B cell (primary cell): Measurements from ENCODE around the gene USP36. TPM values are rescaled to one million over a fixed set of nuclear protein-coding genes. Genes with fewer than 3 reads are reported as not detected.

Experiments
- ATAC-seq: fragments of 200-7000 bp; cut with Tn5 transposase; one replicate; pipeline ENCODE4 v1.10.0; 2021; ENCODE audit warnings: low read depth, mild to moderate bottlenecking, moderate number of reproducible peaks, moderate library complexity
- CTCF ChIA-PET: fragments of 350-600 bp; sonication (Branson Sonifier 250); formaldehyde crosslinking; loops from one replicate; lab custom pipeline; 2021; ENCODE audit warnings: antibody characterized with exemption, inconsistent platforms; lab: Charles Lee
- POLR2A ChIA-PET: fragments of 350-600 bp; sonication (Branson Sonifier 250); formaldehyde crosslinking; loops from one replicate; lab custom pipeline; 2021; ENCODE audit warnings: antibody characterized with exemption; lab: Charles Lee
- DNase-seq: peaks from one replicate; pipeline ENCODE4 v3.0.0; 2013
- H2AFZ ChIP-seq: 2 replicates; pipeline ENCODE4 v1.6.1; 2012; ENCODE audit warnings: mild to moderate bottlenecking, low read depth, low read length; ENCODE audit not compliant: insufficient read depth, poor library complexity, severe bottlenecking
- H3K27ac ChIP-seq, 2 donors: 1 replicate in 1 of 2; 2 replicates in 1 of 2; pipeline ENCODE4 v1.5.1; 2012 to 2013; ENCODE audit warnings: low read length in 2 of 2, mild to moderate bottlenecking in 2 of 2, moderate library complexity in 1 of 2
- H3K27me3 ChIP-seq, 4 experiments: fragments of 200-600 bp in 1 of 4; sonication (generic) in 1 of 4; replicated peaks in 1 of 4; 1 replicate in 2 of 4; 2 replicates in 2 of 4; pipeline versions ENCODE4 v1.6.1 to v1.7.0; 2013 to 2016; ENCODE audit warnings: low read length in 3 of 4, mild to moderate bottlenecking in 2 of 4, mixed read lengths in 1 of 4, moderate library complexity in 1 of 4; ENCODE audit not compliant: insufficient read depth in 4 of 4, control insufficient read depth in 3 of 4; ENCODE audit errors: control extremely low read depth in 1 of 4
- H3K36me3 ChIP-seq, 2 experiments: replicated peaks in 1 of 2; 1 replicate in 1 of 2; 2 replicates in 1 of 2; pipeline versions ENCODE4 v1.6.1 to v1.7.1; 2013; ENCODE audit warnings: low read length in 1 of 2; ENCODE audit not compliant: insufficient read depth in 2 of 2, control insufficient read depth in 1 of 2; ENCODE audit errors: control extremely low read depth in 1 of 2, extremely low read depth in 1 of 2
- H3K4me1 ChIP-seq, 2 donors: fragments of 200-600 bp in 1 of 2; sonication (generic) in 1 of 2; 1 replicate in 1 of 2; 2 replicates in 1 of 2; pipeline versions ENCODE4 v1.5.1 to v1.6.1; 2013 to 2017; ENCODE audit warnings: low read length in 2 of 2; ENCODE audit not compliant: control insufficient read depth in 2 of 2, insufficient read depth in 2 of 2
- H3K4me2 ChIP-seq: replicated peaks from 2 replicates; pipeline ENCODE3; 2012; ENCODE audit warnings: mild to moderate bottlenecking, low read depth, low read length; ENCODE audit not compliant: poor library complexity, severe bottlenecking
- H3K4me3 ChIP-seq, 5 experiments: fragments of 200-600 bp in 1 of 5; sonication (generic) in 1 of 5; 1 replicate in 3 of 5; 2 replicates in 2 of 5; pipeline versions ENCODE4 v1.5.1 to v1.7.0; 2011 to 2016; ENCODE audit warnings: low read length in 4 of 5, mild to moderate bottlenecking in 4 of 5, low read depth in 2 of 5, control low read depth in 1 of 5, moderate library complexity in 1 of 5; ENCODE audit not compliant: insufficient read depth in 1 of 5; ENCODE audit errors: control extremely low read depth in 1 of 5, extremely low read depth in 1 of 5
- H3K79me2 ChIP-seq: fragments of 200-600 bp; sonication (generic); one replicate; pipeline ENCODE4 v1.6.0; 2016; ENCODE audit warnings: low read length; ENCODE audit not compliant: control insufficient read depth, insufficient read depth
- H3K9ac ChIP-seq: fragments of 200-600 bp; sonication (generic); 2 replicates; pipeline ENCODE4 v1.6.1; 2017; ENCODE audit warnings: mild to moderate bottlenecking, low read length, moderate library complexity
- H3K9me3 ChIP-seq, 3 donors: one replicate each; pipeline versions ENCODE4 v1.6.1 to v1.7.1; 2013; ENCODE audit warnings: low read length in 2 of 3; ENCODE audit not compliant: control insufficient read depth in 2 of 3, insufficient read depth in 1 of 3; ENCODE audit errors: control extremely low read depth in 1 of 3
- H4K20me1 ChIP-seq: 2 replicates; pipeline ENCODE4 v1.6.0; 2012; ENCODE audit warnings: mild to moderate bottlenecking, low read length; ENCODE audit not compliant: insufficient read depth, control insufficient read depth, poor library complexity, severe bottlenecking
- H3K27ac Mint-ChIP-seq: one replicate; pipeline ENCODE4 v1.8.0; 2021; ENCODE audit warnings: mixed read lengths
- H3K27me3 Mint-ChIP-seq: one replicate; pipeline ENCODE4 v1.8.0; 2021; ENCODE audit warnings: mixed read lengths
- H3K4me1 Mint-ChIP-seq: one replicate; pipeline ENCODE4 v1.8.0; 2021; ENCODE audit warnings: mixed read lengths
- H3K4me3 Mint-ChIP-seq: one replicate; pipeline ENCODE4 v1.8.0; 2021; ENCODE audit warnings: mixed read lengths
- H3K9me3 Mint-ChIP-seq: one replicate; pipeline ENCODE4 v1.8.0; 2022; ENCODE audit warnings: mixed read lengths; ENCODE audit not compliant: insufficient read depth
- CTCF ChIP-seq: fragments of 200-600 bp; IDR thresholded peaks from one replicate; pipeline ENCODE4 v1.8.0; 2022; ENCODE audit warnings: antibody characterized with exemption, mild to moderate bottlenecking
- EZH2 ChIP-seq: IDR thresholded peaks from 2 replicates; pipeline ENCODE4 v1.6.1; 2012; ENCODE audit warnings: borderline replicate concordance, low read depth, mild to moderate bottlenecking, moderate library complexity, low read length; ENCODE audit not compliant: insufficient read depth, poor library complexity, severe bottlenecking
- WGBS: methylation state at CpG from one replicate; pipeline ENCODE4 v1.1.5; 2013; ENCODE audit warnings: missing lambda C conversion rate; ENCODE audit not compliant: insufficient coverage; 5-methylcytosine and 5-hydroxymethylcytosine counted together
- intact Hi-C: fragments of 100-400 bp; cut with micrococcal nuclease; formaldehyde crosslinking; loops from one replicate; pipeline ENCODE4 v1.10.0; 2022
- polyA plus RNA-seq: library from polyadenylated mRNA; depleted of rRNA; stranded (reverse); fragments of >200 nt; gene quantifications from 2 replicates; pipeline ENCODE4 v1.2.3, GENCODE V29; 2012
- total RNA-seq, 2 donors: library from RNA; stranded (reverse); fragments of 120-200 nt in 1 of 2; gene quantifications; 1 replicate in 1 of 2; 2 replicates in 1 of 2; pipeline versions ENCODE4 v1.2.3 to v1.2.4, GENCODE V29; 2013 to 2022

Gene USP36
- total and polyA plus RNA-seq, 2 donors (not counting 1 experiment from before 2014, with no cell fraction given) = 52.2 to 137 TPM

GRCh38 chr17:78761789-78762406, 78.7 kb downstream of the USP36 start:
- H3K27ac Mint-ChIP-seq = peak overlapping the region; percentile 81
- peaks cover 0 to 3% (median 0%) of the 10 kb centered on the region in 3 donors for H3K9me3 ChIP-seq
- H3K27ac ChIP-seq = peak overlapping the region in 1 of 2 donors; percentile 60
- H3K36me3 ChIP-seq = peaks cover 0 to 5% of the 10 kb centered on the region in 2 experiments
- no peak overlapping the region for H2AFZ ChIP-seq
- no peaks in the 10 kb centered on the region for H3K27me3 ChIP-seq
- H3K9me3 Mint-ChIP-seq = no peaks in the 10 kb centered on the region
- H3K4me2 ChIP-seq = no peak overlapping the region
- intact Hi-C loops = loop anchor here (1.0 kb wide), 1 partner anchor 13 kb away; no protein-coding TSS in a partner anchor
- DNase-seq (no peak), ATAC-seq (no peak)
- no CpG with 5 or more reads among the region's 5 CpGs for WGBS
- ChIA-PET POLR2A (interaction anchor here (0.5 kb wide), 1 partner anchor 56 kb away, joined by 3 read pairs; no protein-coding TSS in a partner anchor), CTCF (interaction anchor here (0.9 to 1.5 kb wide), 6 partner anchors 10 to 53 kb away, joined by 3 to 6 read pairs (median 4); no protein-coding TSS in a partner anchor)
- H3K4me3 ChIP-seq = no peak overlapping the region
- peaks cover 92% of the 10 kb centered on the region for H3K79me2 ChIP-seq
- no peaks in the 10 kb centered on the region for H3K27me3 Mint-ChIP-seq
- peaks cover 69% of the 10 kb centered on the region for H3K4me1 Mint-ChIP-seq
- no peak overlapping the region for H3K9ac ChIP-seq
- no peak for TF ChIP-seq EZH2
- no peak for TF ChIP-seq CTCF
- H3K4me3 Mint-ChIP-seq = peak overlapping the region; percentile 52
- peaks cover 22% of the 10 kb centered on the region for H4K20me1 ChIP-seq
- H3K4me1 ChIP-seq = peaks cover 70 to 84% of the 10 kb centered on the region in 2 donors

- Histone ChIP-seq H3K4me2 (peak overlapping the region; percentile 78), H3K4me1 (peaks cover 67 to 82% of the 10 kb centered on the region in 2 donors)
- CTCF ChIA-PET = interaction anchor here (0.8 to 7.2 kb wide), 7 partner anchors 10 to 22 kb away, joined by 3 to 46 read pairs (median 3); partner anchors contain the start of gene CYTH1
Observed at GRCh38 chr17:78759969-78760352, 80.7 kb downstream of the USP36 start.

More at GRCh38 chr17:78759969-78760352, 80.7 kb downstream of the USP36 start:
- H3K27ac Mint-ChIP-seq = peak overlapping the region; percentile 95
- peaks cover 92% of the 10 kb centered on the region for H3K79me2 ChIP-seq
- H3K9me3 Mint-ChIP-seq = no peaks in the 10 kb centered on the region
- H3K27me3 ChIP-seq = no peaks in the 10 kb centered on the region
- TF ChIP-seq CTCF (no peak), EZH2 (no peak)
- ATAC-seq = peak; percentile 35
- no peaks in the 10 kb centered on the region for H3K27me3 Mint-ChIP-seq
- H4K20me1 ChIP-seq = peaks cover 6% of the 10 kb centered on the region
- H3K36me3 ChIP-seq = peaks cover 0 to 5% of the 10 kb centered on the region in 2 experiments
- POLR2A ChIA-PET = interaction anchor here (0.6 to 2.9 kb wide), 8 partner anchors 9 to 1182 kb away, joined by 4 to 11 read pairs (median 6); no protein-coding TSS in a partner anchor
- peak overlapping the region; percentile 64 for H3K9ac ChIP-seq
- peak overlapping the region; percentile 80 for H3K4me3 Mint-ChIP-seq
- no CpG with 5 or more reads among the region's 5 CpGs for WGBS
- no peak overlapping the region for H2AFZ ChIP-seq
- H3K27ac ChIP-seq = peak overlapping the region; percentile 96 to 98
- H3K4me1 Mint-ChIP-seq = peaks cover 77% of the 10 kb centered on the region
- intact Hi-C loops = loop anchor here (1.0 to 2.0 kb wide), 5 partner anchors 11 to 24 kb away; no protein-coding TSS in a partner anchor
- H3K9me3 ChIP-seq = peaks cover 0 to 3% (median 0%) of the 10 kb centered on the region in 3 donors
- DNase-seq = peak; percentile 80
- H3K4me3 ChIP-seq = peak overlapping the region; percentile 13 to 47 (median 45)
